HUES48 (cell line): ENCODE measurements around the gene FAM131C.

Experiments used
- H3K27ac ChIP-seq: one replicate; pipeline ENCODE4 v1.7.0; 2013; ENCODE audit warnings: low read depth, low read length, inconsistent platforms
- H3K27me3 ChIP-seq: 2 replicates; pipeline ENCODE4 v1.6.1; 2013; ENCODE audit warnings: mild to moderate bottlenecking, low read length; ENCODE audit not compliant: control insufficient read depth, insufficient read depth
- H3K36me3 ChIP-seq: 2 replicates; pipeline ENCODE4 v1.6.1; 2013; ENCODE audit warnings: low read length; ENCODE audit not compliant: control insufficient read depth, insufficient read depth
- H3K4me1 ChIP-seq: 2 replicates; pipeline ENCODE4 v1.6.1; 2013; ENCODE audit warnings: mild to moderate bottlenecking, low read length; ENCODE audit not compliant: control insufficient read depth, insufficient read depth
- H3K4me3 ChIP-seq: 2 replicates; pipeline ENCODE4 v1.5.1; 2013; ENCODE audit warnings: mild to moderate bottlenecking, low read depth, low read length
- H3K9ac ChIP-seq: 2 replicates; pipeline ENCODE4 v1.6.1; 2013; ENCODE audit warnings: mild to moderate bottlenecking, low read depth, low read length, moderate library complexity
- H3K9me3 ChIP-seq: 2 replicates; pipeline ENCODE4 v1.6.1; 2013; ENCODE audit warnings: low read length; ENCODE audit not compliant: control insufficient read depth, insufficient read depth

FAM131C gene

DNA sequence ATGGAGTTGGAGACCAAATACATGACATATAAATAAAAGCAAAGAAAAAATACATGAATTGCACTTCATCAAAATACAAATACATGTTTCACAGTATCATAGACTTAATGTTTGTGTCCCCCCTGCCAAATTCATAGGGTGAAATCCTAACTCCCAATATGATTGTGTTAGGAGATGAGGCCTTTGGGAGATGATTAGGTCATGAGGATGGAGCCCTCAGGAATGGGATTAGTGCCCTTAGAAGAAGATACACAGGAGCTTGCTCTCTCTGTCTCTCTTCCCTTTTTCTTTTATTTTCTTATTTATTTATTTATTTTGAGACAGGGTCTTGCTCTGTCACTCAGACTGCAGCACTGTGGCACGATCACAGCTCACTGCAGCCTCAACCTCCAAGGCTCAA is 26.0 kb upstream of the FAM131C start:
- Histone ChIP-seq H3K27me3 (no peaks in the 10 kb centered on the region), H3K36me3 (no peaks in the 10 kb centered on the region)

DNA sequence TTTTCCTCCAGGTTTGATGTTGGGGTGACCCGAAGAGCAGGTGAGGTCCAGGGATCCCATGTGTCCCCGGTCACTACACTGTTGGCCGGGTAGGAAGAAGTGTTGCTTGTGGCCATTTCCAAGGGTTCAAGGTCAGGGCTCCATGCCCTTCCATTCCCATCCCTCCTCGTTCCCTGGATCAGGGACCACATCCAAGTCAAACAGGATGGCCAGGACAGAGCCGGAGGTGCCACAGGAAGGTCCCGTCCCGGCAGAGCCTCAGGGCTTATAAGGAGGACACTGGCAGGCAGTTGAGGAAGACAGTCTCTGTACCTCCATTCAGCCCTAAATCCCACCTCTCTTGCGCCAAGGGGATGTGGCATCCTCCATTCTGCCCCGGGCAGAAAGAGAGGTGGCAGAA is 22.0 kb upstream of the FAM131C start:
- no peak overlapping the region for H3K4me3 ChIP-seq
- H3K27ac ChIP-seq: no peak overlapping the region
- no peaks in the 10 kb centered on the region for H3K4me1 ChIP-seq
- H3K36me3 ChIP-seq: no peaks in the 10 kb centered on the region
- H3K9me3 ChIP-seq: no peaks in the 10 kb centered on the region
- no peak overlapping the region for H3K9ac ChIP-seq
- no peaks in the 10 kb centered on the region for H3K27me3 ChIP-seq

More for the DNA sequence above, 26.0 kb upstream of the FAM131C start:
- no peak overlapping the region for H3K9ac ChIP-seq
- H3K9me3 ChIP-seq: peaks cover 13% of the 10 kb centered on the region
- no peak overlapping the region for H3K27ac ChIP-seq
- no peak overlapping the region for H3K4me3 ChIP-seq
- H3K4me1 ChIP-seq: no peaks in the 10 kb centered on the region

DNA sequence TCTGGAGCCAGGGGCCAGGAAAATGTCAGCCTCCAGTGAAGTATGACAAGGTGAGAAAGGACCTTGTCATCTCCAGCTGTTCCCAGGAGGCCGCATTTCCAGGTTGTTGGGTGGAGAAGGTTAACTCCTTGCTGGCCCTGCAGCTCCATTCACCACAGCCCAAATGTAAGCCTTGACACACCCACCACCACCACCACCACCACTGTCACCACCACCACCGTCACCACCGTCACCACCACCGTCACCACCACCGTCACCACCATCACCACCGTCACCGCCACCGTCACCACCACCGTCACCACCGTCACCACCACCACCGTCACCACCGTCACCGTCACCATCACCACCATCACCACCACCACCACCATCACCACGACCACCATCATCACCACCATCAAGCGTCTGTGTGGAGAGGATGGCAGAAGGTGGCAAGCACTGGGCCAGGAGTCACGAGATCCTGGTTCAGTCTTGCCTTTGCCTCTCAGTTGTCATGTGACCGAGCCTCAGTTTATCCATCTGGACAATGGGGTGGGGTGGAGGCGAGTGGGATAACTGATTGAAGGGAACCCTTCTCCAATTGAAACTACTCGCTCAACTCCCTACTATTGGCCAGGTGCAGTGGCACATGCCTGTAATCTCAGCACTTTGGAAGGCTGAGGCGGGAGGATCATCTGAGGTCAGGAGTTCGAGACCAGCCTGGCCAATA is 21.2 kb upstream of the FAM131C start:
- Histone ChIP-seq H3K4me1 (no peaks in the 10 kb centered on the region), H3K27ac (no peak overlapping the region), H3K9me3 (no peaks in the 10 kb centered on the region), H3K4me3 (no peak overlapping the region), H3K27me3 (no peaks in the 10 kb centered on the region), H3K9ac (no peak overlapping the region), H3K36me3 (no peaks in the 10 kb centered on the region)

DNA sequence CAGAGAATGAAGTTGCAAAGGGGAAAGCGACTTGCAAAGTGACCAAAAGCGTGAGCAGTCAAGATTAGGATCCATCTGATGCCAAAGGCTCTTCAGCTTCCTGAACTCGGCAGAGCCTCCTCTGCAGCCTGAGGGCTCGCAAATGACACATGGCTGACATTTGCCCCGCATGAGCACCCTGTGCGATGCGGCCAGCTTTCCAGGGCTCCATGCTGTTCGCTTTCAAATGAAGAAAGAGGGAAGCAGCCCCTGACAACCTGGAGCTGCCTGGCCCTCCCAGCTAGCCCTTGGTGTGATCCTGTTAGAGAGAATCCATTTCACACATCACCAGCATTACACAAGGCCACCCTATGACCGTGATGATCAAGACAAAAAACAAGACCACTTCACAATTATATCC is 20.2 kb upstream of the FAM131C start:
- Histone ChIP-seq H3K27ac (peak overlapping the region; percentile 51), H3K27me3 (no peaks in the 10 kb centered on the region), H3K9ac (no peak overlapping the region), H3K36me3 (no peaks in the 10 kb centered on the region), H3K9me3 (no peaks in the 10 kb centered on the region), H3K4me1 (no peaks in the 10 kb centered on the region), H3K4me3 (no peak overlapping the region)

DNA sequence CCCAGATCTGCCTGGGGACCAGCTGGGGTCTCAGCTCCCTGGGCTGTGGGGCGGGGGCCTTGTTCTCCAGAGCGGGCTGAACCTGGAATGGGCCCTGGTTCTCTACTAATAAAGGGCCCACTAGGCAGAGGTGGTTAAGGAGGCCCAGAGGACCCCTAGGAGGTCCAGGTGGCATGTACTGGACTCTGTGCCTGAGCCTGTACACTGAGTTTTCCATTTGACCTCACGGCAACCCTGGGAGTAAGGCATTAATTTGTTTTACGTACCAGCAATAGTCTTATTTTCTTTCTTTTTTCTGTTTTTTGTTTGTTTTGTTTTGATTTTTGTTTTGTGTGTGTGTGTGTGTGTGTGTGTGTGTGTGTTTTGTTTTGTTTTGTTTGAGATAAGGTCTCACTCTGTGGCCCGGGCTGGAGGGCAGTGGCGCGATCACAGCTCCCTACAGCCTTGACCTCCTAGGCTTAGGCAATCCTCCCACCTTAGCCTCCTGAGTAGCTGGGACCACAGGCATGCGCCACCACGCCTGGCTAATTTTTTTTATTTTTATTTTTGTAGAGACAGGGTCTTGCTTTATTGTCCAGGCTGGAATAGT is 19.6 kb upstream of the FAM131C start:
- H3K4me3 ChIP-seq: no peak overlapping the region
- H3K9me3 ChIP-seq: no peaks in the 10 kb centered on the region
- no peak overlapping the region for H3K9ac ChIP-seq

DNA sequence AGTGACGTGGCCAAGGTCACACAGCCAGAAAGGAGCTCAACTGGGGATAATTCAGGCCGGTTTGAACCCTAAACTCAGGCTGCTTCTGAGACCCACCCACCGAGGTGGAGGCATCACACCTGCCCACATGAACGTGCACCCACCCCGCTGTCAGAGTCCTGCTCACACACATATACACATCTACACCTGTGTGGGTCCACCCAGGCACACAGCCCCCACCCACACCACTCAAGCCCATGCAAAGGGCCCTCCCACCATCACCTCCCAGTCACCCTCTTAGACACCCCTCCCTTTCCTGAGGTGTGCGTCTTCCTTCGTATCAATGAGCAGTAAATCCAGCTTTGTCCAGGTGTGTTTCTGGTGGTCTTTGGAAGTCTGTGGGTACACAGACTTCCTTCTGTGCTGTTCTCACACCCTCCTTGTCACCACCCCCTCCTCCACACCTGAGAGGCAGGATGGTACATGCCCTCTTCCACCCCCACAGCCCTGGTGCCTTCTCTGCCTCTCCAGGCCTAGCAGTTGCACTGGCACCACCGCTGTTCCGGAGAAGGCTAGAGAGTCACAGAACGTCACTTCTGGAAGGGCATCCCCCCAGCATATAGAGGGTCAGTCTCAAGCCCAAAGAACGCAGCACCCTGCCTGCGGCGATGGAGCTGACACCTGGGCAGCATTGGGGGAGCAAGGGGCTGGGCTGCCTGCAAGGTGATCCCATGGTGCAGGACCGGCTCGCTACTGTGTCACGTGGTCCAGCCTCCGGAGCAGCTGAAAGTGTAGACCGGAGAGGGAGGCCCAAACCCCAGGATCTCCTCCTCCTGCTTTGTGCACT is 18.9 kb upstream of the FAM131C start:
- Histone ChIP-seq H3K4me3 (no peak overlapping the region), H3K9me3 (no peaks in the 10 kb centered on the region), H3K27ac (no peak overlapping the region), H3K4me1 (no peaks in the 10 kb centered on the region), H3K36me3 (no peaks in the 10 kb centered on the region), H3K27me3 (no peaks in the 10 kb centered on the region), H3K9ac (no peak overlapping the region)

More for the DNA sequence above, 19.6 kb upstream of the FAM131C start:
- no peaks in the 10 kb centered on the region for H3K27me3 ChIP-seq
- no peaks in the 10 kb centered on the region for H3K4me1 ChIP-seq
- H3K36me3 ChIP-seq: no peaks in the 10 kb centered on the region
- no peak overlapping the region for H3K27ac ChIP-seq

DNA sequence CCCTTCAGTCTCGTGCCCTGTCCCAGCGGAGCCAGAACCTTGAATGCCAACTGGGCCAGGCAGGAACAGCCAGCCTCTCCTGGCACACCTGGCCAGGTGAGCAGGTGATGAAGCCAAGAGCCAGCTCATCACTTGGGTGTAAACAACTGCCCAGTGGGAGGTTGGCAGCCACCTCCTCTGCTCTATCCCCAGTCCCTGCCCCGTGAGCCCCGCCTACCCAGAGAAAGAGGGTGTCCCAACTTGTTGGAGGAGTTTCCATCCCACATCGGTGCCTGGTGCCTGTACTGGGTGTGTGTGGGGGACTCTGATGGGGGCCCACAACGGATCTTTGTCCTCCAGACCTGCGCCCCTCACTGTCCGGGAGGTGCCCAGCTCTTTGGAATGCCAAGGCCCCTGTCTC is 17.8 kb upstream of the FAM131C start:
- no peaks in the 10 kb centered on the region for H3K36me3 ChIP-seq
- H3K4me3 ChIP-seq: no peak overlapping the region
- no peaks in the 10 kb centered on the region for H3K27me3 ChIP-seq
- no peaks in the 10 kb centered on the region for H3K4me1 ChIP-seq
- no peak overlapping the region for H3K27ac ChIP-seq
- no peaks in the 10 kb centered on the region for H3K9me3 ChIP-seq
- H3K9ac ChIP-seq: no peak overlapping the region

DNA sequence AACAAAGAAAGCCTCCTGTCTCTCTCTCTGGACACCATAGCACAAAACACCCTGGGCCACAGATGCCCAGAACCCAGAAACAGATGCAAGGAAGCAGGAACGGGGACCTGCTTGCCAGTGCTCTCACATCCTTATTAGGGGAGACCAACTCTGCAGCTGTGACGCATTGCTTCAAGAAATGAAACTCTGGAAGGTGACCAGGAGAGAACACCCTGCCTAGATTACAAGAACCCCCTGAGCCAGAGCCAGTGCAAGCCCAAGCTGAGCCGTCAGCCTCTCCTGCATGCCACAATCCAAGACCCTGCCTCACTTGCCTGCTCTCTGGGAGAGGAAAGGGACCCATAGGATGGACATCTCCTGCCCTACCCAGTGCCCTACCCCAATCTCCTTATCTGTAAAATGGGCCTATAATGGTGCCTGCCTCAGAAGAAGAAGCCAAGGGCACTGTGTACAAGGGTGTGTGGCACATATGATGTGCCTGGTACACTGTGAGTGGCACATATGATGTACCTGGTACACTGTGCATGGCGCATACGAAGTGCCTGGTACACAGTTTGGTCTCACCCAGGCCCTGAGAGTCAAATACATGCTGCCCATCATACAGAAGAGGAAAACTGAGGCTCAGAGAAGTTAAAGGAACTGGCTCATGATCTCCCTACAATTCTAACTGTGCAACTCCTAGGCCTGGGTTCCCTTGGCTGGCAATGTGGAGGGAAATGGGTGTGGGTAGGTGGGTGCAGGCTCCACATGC is 16.8 kb upstream of the FAM131C start:
- Histone ChIP-seq H3K4me3 (no peak overlapping the region), H3K4me1 (no peaks in the 10 kb centered on the region), H3K9me3 (no peaks in the 10 kb centered on the region), H3K9ac (no peak overlapping the region), H3K27me3 (no peaks in the 10 kb centered on the region), H3K36me3 (no peaks in the 10 kb centered on the region), H3K27ac (no peak overlapping the region)

DNA sequence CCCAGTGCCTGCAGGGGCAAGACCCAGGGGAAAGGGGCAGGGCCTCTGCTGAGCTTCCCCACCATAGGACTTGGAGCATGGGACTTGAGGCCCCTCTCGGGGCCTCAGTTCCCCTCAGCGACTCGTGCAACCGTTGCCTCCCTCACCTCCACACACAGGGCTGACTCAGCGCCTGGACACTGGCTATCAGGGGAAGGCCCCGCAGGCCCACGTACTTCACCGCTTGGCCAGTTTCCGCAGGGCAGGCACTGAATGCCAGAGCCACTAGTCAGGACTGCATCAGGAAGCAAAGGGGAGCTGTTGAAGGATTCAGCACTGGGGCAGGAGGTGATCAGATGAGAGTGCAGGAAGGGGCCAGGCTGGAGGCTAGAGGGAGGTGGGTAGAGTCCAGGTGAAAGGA is 15.5 kb upstream of the FAM131C start:
- no peak overlapping the region for H3K4me3 ChIP-seq
- H3K36me3 ChIP-seq: no peaks in the 10 kb centered on the region
- no peak overlapping the region for H3K27ac ChIP-seq
- H3K27me3 ChIP-seq: no peaks in the 10 kb centered on the region
- no peaks in the 10 kb centered on the region for H3K4me1 ChIP-seq
- no peaks in the 10 kb centered on the region for H3K9me3 ChIP-seq
- no peak overlapping the region for H3K9ac ChIP-seq

DNA sequence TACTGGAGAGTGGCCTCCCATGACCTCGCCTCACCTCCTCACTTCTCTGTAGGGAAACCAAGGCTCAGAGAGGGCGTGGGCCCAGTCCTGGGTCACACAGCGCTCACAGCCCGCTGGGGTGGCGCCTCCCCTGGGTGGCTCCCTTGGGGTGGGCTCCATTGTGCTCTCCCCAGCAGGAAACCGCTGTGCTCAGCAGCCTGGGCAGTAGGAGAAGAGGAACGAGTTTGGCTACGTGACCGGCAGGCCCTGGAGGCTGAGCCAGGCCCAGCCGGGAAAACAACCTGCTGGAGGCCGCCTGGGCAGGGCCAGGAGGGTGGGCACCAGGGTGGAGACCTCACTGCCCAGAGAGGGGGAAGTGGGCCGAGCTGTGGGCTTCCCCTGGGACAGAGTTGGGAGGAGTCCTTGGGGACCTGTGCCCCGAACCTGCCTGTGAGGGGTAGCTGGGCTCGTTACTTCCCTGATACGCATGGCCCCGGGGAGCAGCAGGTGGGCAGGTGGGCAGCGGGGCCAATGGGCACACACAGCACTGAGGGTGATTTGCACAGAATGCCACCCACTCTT is 15.0 kb upstream of the FAM131C start:
- Histone ChIP-seq H3K36me3 (no peaks in the 10 kb centered on the region), H3K27ac (no peak overlapping the region), H3K4me3 (no peak overlapping the region), H3K9ac (no peak overlapping the region), H3K4me1 (no peaks in the 10 kb centered on the region), H3K9me3 (no peaks in the 10 kb centered on the region), H3K27me3 (no peaks in the 10 kb centered on the region)
